ENCODE measurements around the gene COL12A1.

The COL12A1 gene

DNA sequence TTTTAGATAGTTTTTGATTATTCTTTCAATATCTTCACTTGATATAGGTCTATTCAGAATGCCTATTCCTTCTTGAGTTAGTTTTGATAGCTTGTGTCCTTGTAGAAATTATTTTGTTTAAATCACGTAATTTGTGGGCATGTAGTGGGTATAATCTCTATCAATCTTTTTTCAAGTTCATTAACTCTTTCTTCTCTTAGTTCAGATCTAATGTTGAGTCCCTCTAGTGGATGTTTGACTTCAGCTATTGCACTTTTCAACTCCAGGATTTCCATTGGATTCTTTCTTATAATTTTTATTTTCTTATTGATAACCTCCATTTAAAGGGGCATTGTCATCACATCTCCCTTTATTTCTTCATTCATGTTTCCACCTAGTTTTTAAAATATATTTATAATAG is 135.6 kb downstream of the COL12A1 start:
- no peak for DNase-seq (ENCODE audit: low read depth)
- TF ChIP-seq, protein P1, sequence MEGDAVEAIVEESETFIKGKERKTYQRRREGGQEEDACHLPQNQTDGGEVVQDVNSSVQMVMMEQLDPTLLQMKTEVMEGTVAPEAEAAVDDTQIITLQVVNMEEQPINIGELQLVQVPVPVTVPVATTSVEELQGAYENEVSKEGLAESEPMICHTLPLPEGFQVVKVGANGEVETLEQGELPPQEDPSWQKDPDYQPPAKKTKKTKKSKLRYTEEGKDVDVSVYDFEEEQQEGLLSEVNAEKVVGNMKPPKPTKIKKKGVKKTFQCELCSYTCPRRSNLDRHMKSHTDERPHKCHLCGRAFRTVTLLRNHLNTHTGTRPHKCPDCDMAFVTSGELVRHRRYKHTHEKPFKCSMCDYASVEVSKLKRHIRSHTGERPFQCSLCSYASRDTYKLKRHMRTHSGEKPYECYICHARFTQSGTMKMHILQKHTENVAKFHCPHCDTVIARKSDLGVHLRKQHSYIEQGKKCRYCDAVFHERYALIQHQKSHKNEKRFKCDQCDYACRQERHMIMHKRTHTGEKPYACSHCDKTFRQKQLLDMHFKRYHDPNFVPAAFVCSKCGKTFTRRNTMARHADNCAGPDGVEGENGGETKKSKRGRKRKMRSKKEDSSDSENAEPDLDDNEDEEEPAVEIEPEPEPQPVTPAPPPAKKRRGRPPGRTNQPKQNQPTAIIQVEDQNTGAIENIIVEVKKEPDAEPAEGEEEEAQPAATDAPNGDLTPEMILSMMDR (IDR thresholded peaks at IDR 0.05; ENCODE audit: low read depth, low read length, missing control alignments), result no peak
- no peak overlapping the region for H3K4me3 ChIP-seq (ENCODE audit: low read depth, low read length)

DNA sequence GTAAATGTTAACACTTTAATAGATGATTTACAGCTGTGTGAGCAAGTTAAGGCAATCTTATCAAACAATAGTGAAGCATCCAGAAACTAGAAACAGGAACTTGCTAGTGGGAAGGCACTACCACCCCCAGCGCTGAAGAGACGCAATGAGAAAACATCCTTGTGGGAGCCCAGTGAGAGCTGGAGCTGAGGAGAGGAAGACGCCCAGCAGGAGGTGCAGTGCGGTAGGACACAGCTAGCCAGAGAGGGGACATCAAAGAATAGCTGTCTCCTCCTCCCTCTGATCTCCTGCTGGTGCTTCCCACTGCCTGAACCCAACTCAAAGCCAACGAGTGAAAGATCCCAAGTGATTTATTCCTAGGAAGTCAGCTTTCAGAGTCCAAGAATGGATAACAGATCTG is 140.3 kb downstream of the COL12A1 start:
- no peak for DNase-seq (ENCODE audit: low read depth)
- H3K4me3 ChIP-seq (ENCODE audit: low read depth, low read length), result no peak overlapping the region
- TF ChIP-seq, protein P1 (IDR thresholded peaks at IDR 0.05; ENCODE audit: low read depth, low read length, missing control alignments), result no peak

DNA sequence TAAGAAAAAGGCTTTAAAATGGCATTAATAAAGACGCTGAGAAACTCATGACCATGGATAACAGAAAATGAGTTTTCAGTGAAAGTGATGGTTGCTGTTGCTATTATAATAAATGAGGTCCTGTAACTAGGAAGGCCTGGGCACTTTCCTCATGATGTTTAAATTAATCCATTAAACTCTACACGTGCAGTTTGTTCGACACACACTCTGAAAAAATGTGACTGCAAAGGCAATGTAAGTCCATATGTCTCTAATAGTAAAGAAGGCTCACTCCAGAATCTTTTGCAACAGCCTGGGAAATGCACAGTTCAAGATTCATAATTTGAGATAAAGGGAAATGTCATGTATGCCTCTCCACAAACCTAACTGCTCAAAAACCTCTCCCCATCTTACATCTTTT is 153.4 kb downstream of the COL12A1 start:
- no peak for DNase-seq (ENCODE audit: low read depth)
- H3K4me3 ChIP-seq (ENCODE audit: low read depth, low read length), result no peak overlapping the region
- TF ChIP-seq, protein P1 (IDR thresholded peaks at IDR 0.05; ENCODE audit: low read depth, low read length, missing control alignments), result no peak

DNA sequence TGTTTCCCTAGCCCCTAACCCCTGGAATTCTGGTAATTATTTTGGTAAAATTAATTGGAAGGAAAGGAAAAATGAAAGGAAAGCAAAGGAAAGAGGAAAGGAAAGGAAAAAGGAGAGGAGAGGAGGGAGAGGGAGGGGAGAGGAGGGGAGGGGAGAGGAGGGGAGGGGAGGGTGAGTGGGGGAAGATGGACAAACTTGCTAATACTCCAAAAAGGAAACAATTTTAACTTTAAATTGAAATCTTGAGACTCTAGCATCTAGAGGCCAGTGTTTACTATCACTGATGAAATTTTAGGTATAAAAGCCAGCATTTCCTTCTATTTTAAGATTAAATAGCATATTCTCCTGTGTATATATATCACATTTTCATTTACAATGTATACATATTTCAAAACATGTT is 156.5 kb downstream of the COL12A1 start:
- H3K4me3 ChIP-seq (ENCODE audit: low read depth, low read length), result no peak overlapping the region
- DNase-seq (ENCODE audit: low read depth), result no peak
- TF ChIP-seq, protein P1 (IDR thresholded peaks at IDR 0.05; ENCODE audit: low read depth, low read length, missing control alignments), result no peak

DNA sequence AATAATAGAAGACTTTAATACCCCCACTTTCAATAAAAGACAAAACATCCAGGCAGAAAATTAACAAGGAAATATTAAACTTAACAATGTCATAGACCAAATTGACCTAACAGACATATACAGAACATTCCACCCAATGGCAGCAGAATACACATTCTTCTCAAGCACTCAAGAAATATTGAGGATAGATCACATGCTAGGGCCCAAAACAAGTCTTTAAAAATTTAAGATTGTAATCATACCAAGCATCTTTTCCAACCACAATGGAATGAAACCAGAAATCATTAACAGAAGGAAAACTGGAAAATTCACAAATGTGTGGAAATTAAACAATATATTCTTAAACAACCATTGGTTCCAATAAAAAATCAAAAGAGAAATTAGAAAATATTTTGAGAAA is 161.0 kb downstream of the COL12A1 start:
- no peak for DNase-seq (ENCODE audit: low read depth)

DNA sequence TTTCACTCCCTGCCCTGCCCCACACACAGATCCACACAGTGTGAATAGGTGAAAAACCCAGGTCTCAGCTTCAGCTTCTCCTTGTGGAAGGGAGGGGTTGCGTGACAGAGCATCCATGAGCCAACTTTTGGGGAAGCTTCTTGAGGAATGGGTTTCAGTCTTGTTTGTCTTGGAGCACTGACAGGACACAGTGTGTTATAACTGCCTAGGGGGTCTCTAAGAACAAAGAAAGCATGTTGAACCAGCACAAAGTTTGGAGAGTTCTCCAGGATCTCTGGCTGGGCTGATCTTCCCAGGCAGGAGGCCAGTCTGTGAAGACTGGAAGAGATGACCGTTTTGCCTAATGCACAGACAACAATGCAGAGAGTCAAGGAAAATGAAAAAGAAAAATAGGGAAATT is 164.5 kb downstream of the COL12A1 start:
- H3K4me3 ChIP-seq (ENCODE audit: low read depth, low read length), result no peak overlapping the region
- TF ChIP-seq, protein P1 (IDR thresholded peaks at IDR 0.05; ENCODE audit: low read depth, low read length, missing control alignments), result no peak
- DNase-seq (ENCODE audit: low read depth), result no peak

More for the DNA sequence above, 161.0 kb downstream of the COL12A1 start:
- TF ChIP-seq, protein P1 (IDR thresholded peaks at IDR 0.05; ENCODE audit: low read depth, low read length, missing control alignments), result no peak
- no peak overlapping the region for H3K4me3 ChIP-seq (ENCODE audit: low read depth, low read length)

Data from GM12864 (cell line).